GM12878 (cell line): Measurements from ENCODE around the gene FCER1G. TPM values are rescaled to one million over a fixed set of nuclear protein-coding genes. Genes with fewer than 3 reads are reported as not detected.

Source experiments
- ATAC-seq: fragments of 200-7000 bp; cut with Tn5 transposase; 3 replicates; pipeline ENCODE4 v1.9.1; 2020; ENCODE audit warnings: mild to moderate bottlenecking, moderate library complexity
- BruUV-seq: library from RNA; stranded (reverse); fragments of 400-500 nt; replicated peaks from 2 replicates; lab custom pipeline; 2021; lab: Mats Ljungman, UMichigan
- CTCF ChIA-PET: fragments of 300-600 bp; sonication (Branson Sonifier 250); formaldehyde crosslinking; extraction: SDS; loops from one replicate; lab custom pipeline; 2021; ENCODE audit warnings: inconsistent platforms; lab: Yijun Ruan, JAX
- POLR2A ChIA-PET: fragments of 350-600 bp; formaldehyde crosslinking; extraction: SDS; loops from one replicate; lab custom pipeline; 2021; ENCODE audit warnings: inconsistent platforms; lab: Charles Lee
- RAD21 ChIA-PET: fragments of 300-600 bp; sonication (Branson Sonifier 250); formaldehyde crosslinking; loops from one replicate; lab custom pipeline; 2023; ENCODE audit warnings: antibody characterized with exemption; ENCODE audit not compliant: unreplicated experiment; lab: Charles Lee
- SMC1A ChIA-PET: fragments of 300-600 bp; sonication (Branson Sonifier 250); formaldehyde crosslinking; loops from one replicate; lab custom pipeline; 2023; ENCODE audit not compliant: unreplicated experiment, uncharacterized antibody; lab: Charles Lee
- DNase-seq: peaks from one replicate; pipeline ENCODE4 v3.0.0-alpha.2; 2011; ENCODE audit warnings: low read depth, low spot score
- FAIRE-seq: peaks from 3 replicates; lab custom pipeline; 2011; peaks lifted over from hg19 to GRCh38; lab: Jason Lieb, UNC
- H2AFZ ChIP-seq: 2 replicates; pipeline ENCODE4 v1.6.0; 2011; ENCODE audit warnings: low read depth, low read length, control low read depth; ENCODE audit not compliant: control insufficient read depth
- H3K27ac ChIP-seq: 2 replicates; pipeline ENCODE4 v1.5.1; 2011; ENCODE audit warnings: control low read depth; ENCODE audit not compliant: control insufficient read depth, insufficient read depth
- H3K27me3 ChIP-seq, 2 experiments: replicated peaks in 1 of 2; 2 replicates each; pipeline versions ENCODE4 v1.6.0 to v1.6.1; 2011; ENCODE audit warnings: low read length in 1 of 2; ENCODE audit not compliant: control insufficient read depth in 2 of 2, insufficient read depth in 2 of 2
- H3K36me3 ChIP-seq, 2 experiments: 2 replicates each; pipeline ENCODE4 v1.5.1; 2011; ENCODE audit warnings: low read length in 1 of 2; ENCODE audit not compliant: control insufficient read depth in 2 of 2, insufficient read depth in 2 of 2
- H3K4me1 ChIP-seq: 2 replicates; pipeline ENCODE4 v1.6.1; 2011; ENCODE audit warnings: mild to moderate bottlenecking, low read length, moderate library complexity, mixed read lengths; ENCODE audit not compliant: control insufficient read depth, insufficient read depth
- H3K4me2 ChIP-seq: 2 replicates; pipeline ENCODE4 v1.6.0; 2011; ENCODE audit warnings: control low read depth; ENCODE audit not compliant: control insufficient read depth, insufficient read depth
- H3K4me3 ChIP-seq: fragments of 200-600 bp; sonication (generic); 2 replicates; pipeline ENCODE4 v1.5.1; 2016
- H3K79me2 ChIP-seq: 2 replicates; pipeline ENCODE4 v1.6.0; 2011; ENCODE audit warnings: low read length; ENCODE audit not compliant: control insufficient read depth, insufficient read depth
- H3K9ac ChIP-seq: 2 replicates; pipeline ENCODE4 v1.8.0; 2011; ENCODE audit warnings: low read length, control low read depth, mixed read lengths; ENCODE audit not compliant: control insufficient read depth, insufficient read depth
- H3K9me3 ChIP-seq: replicated peaks from 3 replicates; pipeline ENCODE4 v1.5.1; 2011; ENCODE audit warnings: mild to moderate bottlenecking, low read length; ENCODE audit not compliant: control insufficient read depth, insufficient read depth
- H4K20me1 ChIP-seq: 2 replicates; pipeline ENCODE4 v1.6.0; 2011; ENCODE audit not compliant: control insufficient read depth, insufficient read depth
- BACH1 ChIP-seq: fragments of 450-650 bp; IDR thresholded peaks from 2 replicates; pipeline ENCODE4 v1.6.1; 2017; ENCODE audit warnings: mild to moderate bottlenecking, borderline replicate concordance
- BCL11A ChIP-seq: IDR thresholded peaks from 2 replicates; pipeline ENCODE4 v1.6.1; 2011; ENCODE audit warnings: low read depth, low read length
- CHD2 ChIP-seq: IDR thresholded peaks from 2 replicates; pipeline ENCODE4 v1.6.1; 2011; ENCODE audit warnings: low read depth, low read length, improper control_type of control experiment, borderline replicate concordance
- JUNB ChIP-seq: IDR thresholded peaks from 2 replicates; pipeline ENCODE4 v1.6.1; 2016; ENCODE audit warnings: antibody characterized with exemption, mild to moderate bottlenecking
- NFIC ChIP-seq: IDR thresholded peaks from 2 replicates; pipeline ENCODE4 v1.6.1; 2012; ENCODE audit warnings: low read depth, mild to moderate bottlenecking, inconsistent platforms, low read length, moderate library complexity
- SRF ChIP-seq, 2 experiments: IDR thresholded peaks; 2 replicates each; pipeline ENCODE4 v1.6.1; 2011; ENCODE audit warnings: low read depth in 2 of 2, low read length in 2 of 2, mild to moderate bottlenecking in 1 of 2, moderate library complexity in 1 of 2
- YBX1 ChIP-seq: fragments of 450-650 bp; IDR thresholded peaks from 2 replicates; pipeline ENCODE4 v1.6.1; 2016; ENCODE audit warnings: antibody characterized with exemption
- ZZZ3 ChIP-seq: IDR thresholded peaks from 2 replicates; pipeline ENCODE4 v1.6.1; 2011; ENCODE audit warnings: low read depth; ENCODE audit not compliant: control insufficient read depth, insufficient read length
- WGBS: methylation state at CpG from one replicate; pipeline ENCODE4 v1.1.6; 2016; ENCODE audit warnings: low lambda C conversion rate; ENCODE audit not compliant: insufficient replicate concordance, insufficient coverage; ENCODE audit errors: missing lambda C conversion rate; 5-methylcytosine and 5-hydroxymethylcytosine counted together
- in situ Hi-C: fragments of 300-500 bp; cut with MboI; formaldehyde crosslinking; loops from 9 replicates; pipeline ENCODE4 v1.14.3; 2018; ENCODE audit warnings: mixed read lengths
- intact Hi-C: fragments of 100-400 bp; cut with micrococcal nuclease; formaldehyde crosslinking; loops from one replicate; pipeline ENCODE4 v1.14.2; 2022; ENCODE audit not compliant: unreplicated experiment
- polyA plus RNA-seq, 11 experiments: library from polyadenylated mRNA; depleted of rRNA in 4 of 11; unstranded in 6 of 11; stranded (reverse) in 5 of 11; fragments of >200 nt; fragmentation: Nextera tagmentation in 4 of 11; fragmentation: Illumina TruSeq in 1 of 11; extraction: Ambion mirVana in 4 of 11; extraction: Trizol in 1 of 11; gene quantifications; 1 replicate in 1 of 11; 2 replicates in 10 of 11; pipeline versions ENCODE4 v1.2.1 to v1.2.3, GENCODE V29; 2011 to 2016; ENCODE audit warnings: inconsistent platforms in 2 of 11, missing spikeins in 2 of 11, low read depth in 1 of 11
- total RNA-seq, 4 experiments: library from RNA; depleted of rRNA in 3 of 4; stranded (reverse); fragments of >200 nt in 3 of 4; fragmentation: Illumina TruSeq in 1 of 4; extraction: Trizol in 1 of 4; gene quantifications; 2 replicates each; pipeline versions ENCODE4 v1.2.1 to v1.2.3, GENCODE V29; 2013 to 2021
- TF ChIP-seq, protein P1 (sequence below): fragments of 450-650 bp; formaldehyde crosslinking; IDR thresholded peaks from 2 replicates; pipeline ENCODE4 v1.4.0; 2020; ENCODE audit warnings: mild to moderate bottlenecking, moderate library complexity
- TF ChIP-seq, protein P2 (sequence below): fragments of 450-650 bp; IDR thresholded peaks from 2 replicates; pipeline ENCODE4 v1.6.1; 2018; ENCODE audit warnings: mild to moderate bottlenecking, low read depth, moderate library complexity; ENCODE audit not compliant: partially characterized antibody
- TF ChIP-seq, protein P3 (sequence below): fragments of 450-650 bp; formaldehyde crosslinking; IDR thresholded peaks from 2 replicates; pipeline ENCODE4 v1.5.0; 2022; ENCODE audit warnings: mild to moderate bottlenecking, missing genetic modification characterization

FCER1G gene
- total and polyA plus RNA-seq, 10 of the 15 experiments (the other 5 are each of a cell fraction or from before 2014, with no cell fraction given), result 0.40 to 1.9 (median 0.89) TPM

DNA sequence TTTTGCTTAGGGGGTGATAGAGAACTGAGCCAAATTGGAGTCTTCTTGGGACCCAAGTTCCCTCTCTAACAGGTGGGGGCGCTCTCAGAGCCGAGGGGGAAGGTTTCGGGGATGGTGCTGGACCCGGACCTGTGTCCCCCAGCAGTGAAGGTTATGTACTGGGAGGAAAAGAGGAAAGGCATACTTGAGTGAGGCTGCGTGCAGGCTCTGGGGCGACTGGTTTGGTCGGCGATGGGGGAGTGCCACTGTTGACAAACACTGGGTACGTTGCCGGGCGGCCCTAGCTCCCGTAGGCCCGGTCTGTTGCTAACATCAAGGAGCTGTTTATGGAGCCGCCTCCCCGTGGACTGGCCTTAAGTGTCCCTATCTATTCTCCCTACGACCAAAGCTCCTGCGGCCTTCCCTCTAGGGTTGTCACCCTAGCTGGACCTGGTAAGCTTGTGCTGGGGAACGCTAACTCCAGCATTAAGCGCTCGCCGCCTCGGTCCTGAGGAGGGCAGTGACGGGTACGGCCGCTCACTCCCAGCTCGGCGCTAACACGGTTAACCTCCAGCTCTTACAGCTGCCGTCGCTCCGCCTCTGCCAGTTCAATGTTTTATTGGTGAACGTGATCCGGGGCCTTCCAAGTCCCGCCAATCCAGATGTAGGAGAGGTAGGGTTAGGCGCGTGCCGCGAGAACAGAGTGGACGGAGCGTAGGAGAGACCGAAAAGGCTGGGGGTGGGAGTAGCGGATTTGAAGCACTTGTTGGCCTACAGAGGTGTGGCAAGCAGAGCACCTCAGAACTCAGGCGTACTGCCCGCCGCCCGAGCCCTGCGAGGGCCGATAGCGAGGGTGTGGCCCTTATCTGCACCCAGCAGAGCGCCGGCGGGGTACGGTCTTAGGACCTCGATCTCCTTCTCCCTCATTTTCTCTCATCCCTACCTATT is 49.1 kb upstream of the FCER1G start, which contains the start of gene PPOX:
Gene PPOX, plus strand, starts transcription at position 685 of the 927 bp plus-strand sequence. CDS start 422 bp downstream, outside the sequence.
- Histone ChIP-seq H3K36me3 (peaks cover 6 to 10% of the 10 kb centered on the region in 2 experiments; a peak in 3 of 4 replicates), H4K20me1 (no peaks in the 10 kb centered on the region), H3K4me1 (peaks cover 8% of the 10 kb centered on the region), H3K4me3 (peak within 1 kb of the TSS; percentile 86), H3K4me2 (peak within 1 kb of the TSS; percentile 99), H3K9ac (peak within 1 kb of the TSS; percentile 68), H2AFZ (peak within 1 kb of the TSS; percentile 78), H3K27ac (peak within 1 kb of the TSS; percentile 54), H3K79me2 (no peaks in the 10 kb centered on the region), H3K27me3 (no peaks in the 10 kb centered on the region), H3K9me3 (no peaks in the 10 kb centered on the region)
- FAIRE-seq (peak; percentile 99), ATAC-seq (peak; percentile 97), DNase-seq (peak; percentile 92)
- in situ Hi-C loops, result no loop called here
- intact Hi-C loops, result no loop called here
- SMC1A ChIA-PET, result interaction anchor here (0.7 to 3.5 kb wide), 25 partner anchors 8 to 331 kb away, joined by 3 to 18 read pairs (median 5); partner anchors contain the start of genes APOA2, B4GALT3, CFAP126 and NDUFS2
- POLR2A ChIA-PET, result interaction anchor here (0.5 to 2.9 kb wide), 21 partner anchors 8 to 232 kb away, joined by 3 to 17 read pairs (median 5); partner anchors contain the start of genes ARHGAP30, B4GALT3, DEDD and NDUFS2
- 2% methylated on average over 54 of the region's 54 CpGs for WGBS
- RAD21 ChIA-PET, result interaction anchor here (0.9 to 4.8 kb wide), 19 partner anchors 10 to 573 kb away, joined by 3 to 34 read pairs (median 5); partner anchors contain the start of genes ARHGAP30, B4GALT3, DEDD and NDUFS2
- TSS peak; percentile 58 for BruUV-seq
- CTCF ChIA-PET, result interaction anchor here (0.6 to 5.0 kb wide), 33 partner anchors 9 to 223 kb away, joined by 3 to 60 read pairs (median 5); partner anchors contain the start of genes APOA2, B4GALT3, CFAP126 and DEDD
- TF ChIP-seq NFIC (no peak), YBX1 (no peak), SRF (IDR thresholded peaks at IDR 0.05; ENCODE audit: low read depth in 2 of 2, low read length in 2 of 2) (no peak), CHD2 (peak; percentile 98), BACH1 (peak; percentile 54; the same call in 1 of the 2 replicates), ZZZ3 (no peak), BCL11A (no peak), JUNB (no peak)
- TF ChIP-seq, protein P1, sequence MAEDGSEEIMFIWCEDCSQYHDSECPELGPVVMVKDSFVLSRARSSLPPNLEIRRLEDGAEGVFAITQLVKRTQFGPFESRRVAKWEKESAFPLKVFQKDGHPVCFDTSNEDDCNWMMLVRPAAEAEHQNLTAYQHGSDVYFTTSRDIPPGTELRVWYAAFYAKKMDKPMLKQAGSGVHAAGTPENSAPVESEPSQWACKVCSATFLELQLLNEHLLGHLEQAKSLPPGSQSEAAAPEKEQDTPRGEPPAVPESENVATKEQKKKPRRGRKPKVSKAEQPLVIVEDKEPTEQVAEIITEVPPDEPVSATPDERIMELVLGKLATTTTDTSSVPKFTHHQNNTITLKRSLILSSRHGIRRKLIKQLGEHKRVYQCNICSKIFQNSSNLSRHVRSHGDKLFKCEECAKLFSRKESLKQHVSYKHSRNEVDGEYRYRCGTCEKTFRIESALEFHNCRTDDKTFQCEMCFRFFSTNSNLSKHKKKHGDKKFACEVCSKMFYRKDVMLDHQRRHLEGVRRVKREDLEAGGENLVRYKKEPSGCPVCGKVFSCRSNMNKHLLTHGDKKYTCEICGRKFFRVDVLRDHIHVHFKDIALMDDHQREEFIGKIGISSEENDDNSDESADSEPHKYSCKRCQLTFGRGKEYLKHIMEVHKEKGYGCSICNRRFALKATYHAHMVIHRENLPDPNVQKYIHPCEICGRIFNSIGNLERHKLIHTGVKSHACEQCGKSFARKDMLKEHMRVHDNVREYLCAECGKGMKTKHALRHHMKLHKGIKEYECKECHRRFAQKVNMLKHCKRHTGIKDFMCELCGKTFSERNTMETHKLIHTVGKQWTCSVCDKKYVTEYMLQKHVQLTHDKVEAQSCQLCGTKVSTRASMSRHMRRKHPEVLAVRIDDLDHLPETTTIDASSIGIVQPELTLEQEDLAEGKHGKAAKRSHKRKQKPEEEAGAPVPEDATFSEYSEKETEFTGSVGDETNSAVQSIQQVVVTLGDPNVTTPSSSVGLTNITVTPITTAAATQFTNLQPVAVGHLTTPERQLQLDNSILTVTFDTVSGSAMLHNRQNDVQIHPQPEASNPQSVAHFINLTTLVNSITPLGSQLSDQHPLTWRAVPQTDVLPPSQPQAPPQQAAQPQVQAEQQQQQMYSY (CRISPR knock-in tag), result no peak
- TF ChIP-seq, protein P2, sequence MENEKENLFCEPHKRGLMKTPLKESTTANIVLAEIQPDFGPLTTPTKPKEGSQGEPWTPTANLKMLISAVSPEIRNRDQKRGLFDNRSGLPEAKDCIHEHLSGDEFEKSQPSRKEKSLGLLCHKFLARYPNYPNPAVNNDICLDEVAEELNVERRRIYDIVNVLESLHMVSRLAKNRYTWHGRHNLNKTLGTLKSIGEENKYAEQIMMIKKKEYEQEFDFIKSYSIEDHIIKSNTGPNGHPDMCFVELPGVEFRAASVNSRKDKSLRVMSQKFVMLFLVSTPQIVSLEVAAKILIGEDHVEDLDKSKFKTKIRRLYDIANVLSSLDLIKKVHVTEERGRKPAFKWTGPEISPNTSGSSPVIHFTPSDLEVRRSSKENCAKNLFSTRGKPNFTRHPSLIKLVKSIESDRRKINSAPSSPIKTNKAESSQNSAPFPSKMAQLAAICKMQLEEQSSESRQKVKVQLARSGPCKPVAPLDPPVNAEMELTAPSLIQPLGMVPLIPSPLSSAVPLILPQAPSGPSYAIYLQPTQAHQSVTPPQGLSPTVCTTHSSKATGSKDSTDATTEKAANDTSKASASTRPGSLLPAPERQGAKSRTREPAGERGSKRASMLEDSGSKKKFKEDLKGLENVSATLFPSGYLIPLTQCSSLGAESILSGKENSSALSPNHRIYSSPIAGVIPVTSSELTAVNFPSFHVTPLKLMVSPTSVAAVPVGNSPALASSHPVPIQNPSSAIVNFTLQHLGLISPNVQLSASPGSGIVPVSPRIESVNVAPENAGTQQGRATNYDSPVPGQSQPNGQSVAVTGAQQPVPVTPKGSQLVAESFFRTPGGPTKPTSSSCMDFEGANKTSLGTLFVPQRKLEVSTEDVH, result peak; percentile 61
- TF ChIP-seq, protein P3, sequence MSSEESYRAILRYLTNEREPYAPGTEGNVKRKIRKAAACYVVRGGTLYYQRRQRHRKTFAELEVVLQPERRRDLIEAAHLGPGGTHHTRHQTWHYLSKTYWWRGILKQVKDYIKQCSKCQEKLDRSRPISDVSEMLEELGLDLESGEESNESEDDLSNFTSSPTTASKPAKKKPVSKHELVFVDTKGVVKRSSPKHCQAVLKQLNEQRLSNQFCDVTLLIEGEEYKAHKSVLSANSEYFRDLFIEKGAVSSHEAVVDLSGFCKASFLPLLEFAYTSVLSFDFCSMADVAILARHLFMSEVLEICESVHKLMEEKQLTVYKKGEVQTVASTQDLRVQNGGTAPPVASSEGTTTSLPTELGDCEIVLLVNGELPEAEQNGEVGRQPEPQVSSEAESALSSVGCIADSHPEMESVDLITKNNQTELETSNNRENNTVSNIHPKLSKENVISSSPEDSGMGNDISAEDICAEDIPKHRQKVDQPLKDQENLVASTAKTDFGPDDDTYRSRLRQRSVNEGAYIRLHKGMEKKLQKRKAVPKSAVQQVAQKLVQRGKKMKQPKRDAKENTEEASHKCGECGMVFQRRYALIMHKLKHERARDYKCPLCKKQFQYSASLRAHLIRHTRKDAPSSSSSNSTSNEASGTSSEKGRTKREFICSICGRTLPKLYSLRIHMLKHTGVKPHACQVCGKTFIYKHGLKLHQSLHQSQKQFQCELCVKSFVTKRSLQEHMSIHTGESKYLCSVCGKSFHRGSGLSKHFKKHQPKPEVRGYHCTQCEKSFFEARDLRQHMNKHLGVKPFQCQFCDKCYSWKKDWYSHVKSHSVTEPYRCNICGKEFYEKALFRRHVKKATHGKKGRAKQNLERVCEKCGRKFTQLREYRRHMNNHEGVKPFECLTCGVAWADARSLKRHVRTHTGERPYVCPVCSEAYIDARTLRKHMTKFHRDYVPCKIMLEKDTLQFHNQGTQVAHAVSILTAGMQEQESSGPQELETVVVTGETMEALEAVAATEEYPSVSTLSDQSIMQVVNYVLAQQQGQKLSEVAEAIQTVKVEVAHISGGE (CRISPR knock-in tag), result no peak
